Erythroblast (primary cell): ENCODE results near the gene C12orf76.

Experiments used
- GATA1 ChIP-seq: IDR thresholded peaks from 2 replicates; pipeline ENCODE4 v1.6.1; 2011; ENCODE audit warnings: low read depth, mild to moderate bottlenecking, control low read depth, low read length, moderate library complexity
- POLR2A ChIP-seq: IDR thresholded peaks from 2 replicates; pipeline ENCODE4 v1.6.1; 2011; ENCODE audit warnings: mild to moderate bottlenecking, low read length

DNA sequence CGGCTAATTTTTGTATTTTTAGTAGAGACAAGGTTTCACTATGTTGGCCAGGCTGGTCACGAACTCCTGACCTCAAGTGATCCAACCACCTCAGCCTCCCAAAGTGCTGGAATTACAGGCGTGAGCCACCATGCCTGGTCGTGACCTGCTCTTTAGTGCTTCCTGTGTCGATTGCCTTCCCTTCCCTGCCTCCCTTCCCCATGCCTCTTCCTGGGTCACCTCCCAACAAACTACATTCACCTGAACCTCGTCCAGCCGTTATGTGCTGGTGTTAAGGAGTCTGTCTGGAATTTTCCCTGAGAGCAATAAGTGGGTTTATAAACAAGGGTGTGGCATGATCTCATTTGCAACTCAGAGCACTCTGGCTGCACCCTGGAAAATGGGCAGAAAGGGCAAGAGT is 32.1 kb upstream of the C12orf76 start:
- TF ChIP-seq POLR2A (no peak), GATA1 (no peak)
